SK-N-SH treated with all-trans-retinoic acid at 6 μM for 48 hours (cell line): ENCODE results near the gene ASB4.

Experiments
- ATAC-seq: fragments of 200-7000 bp; cut with Tn5 transposase; 3 replicates; pipeline ENCODE4 v1.9.1; 2020; ENCODE audit warnings: mild to moderate bottlenecking, moderate library complexity
- BACH2 ChIP-seq: fragments of 250-450 bp; sonication (Bioruptor Pico); IDR thresholded peaks from 2 replicates; pipeline ENCODE4 v1.9.0; 2021; ENCODE audit warnings: mild to moderate bottlenecking, borderline replicate concordance
- CSDC2 ChIP-seq: fragments of 250-450 bp; sonication (Bioruptor Pico); IDR thresholded peaks from 2 replicates; pipeline ENCODE4 v1.5.0; 2020; ENCODE audit warnings: mild to moderate bottlenecking, moderate library complexity
- ESRRG ChIP-seq: fragments of 250-450 bp; sonication (Bioruptor Pico); IDR thresholded peaks from 2 replicates; pipeline ENCODE4 v1.6.1; 2021; ENCODE audit warnings: mild to moderate bottlenecking
- GLIS3 ChIP-seq: fragments of 250-450 bp; sonication (Bioruptor Pico); IDR thresholded peaks from 2 replicates; pipeline ENCODE4 v1.5.0; 2020; ENCODE audit warnings: mild to moderate bottlenecking, moderate library complexity
- ISL1 ChIP-seq: fragments of 250-450 bp; sonication (Bioruptor Pico); IDR thresholded peaks from 2 replicates; pipeline ENCODE4 v2.1.2; 2022; ENCODE audit warnings: mild to moderate bottlenecking, moderate library complexity
- OSR1 ChIP-seq: fragments of 250-450 bp; sonication (Bioruptor Pico); IDR thresholded peaks from 2 replicates; pipeline ENCODE4 v1.8.0; 2022; ENCODE audit warnings: moderate library complexity, mild to moderate bottlenecking, inconsistent platforms
- PPARA ChIP-seq: fragments of 250-450 bp; sonication (Bioruptor Pico); IDR thresholded peaks from 2 replicates; pipeline ENCODE4 v1.5.0; 2020; ENCODE audit warnings: mild to moderate bottlenecking, borderline replicate concordance
- RARB ChIP-seq: fragments of 250-450 bp; sonication (Bioruptor Pico); IDR thresholded peaks from 2 replicates; pipeline ENCODE4 v1.8.0; 2021; ENCODE audit warnings: mild to moderate bottlenecking, moderate library complexity
- SNAI2 ChIP-seq: fragments of 250-450 bp; sonication (Bioruptor Pico); IDR thresholded peaks from 2 replicates; pipeline ENCODE4 v1.5.0; 2020; ENCODE audit warnings: mild to moderate bottlenecking, moderate library complexity
- TCF4 ChIP-seq: fragments of 250-450 bp; sonication (Bioruptor Pico); IDR thresholded peaks from 2 replicates; pipeline ENCODE4 v1.8.0; 2021; ENCODE audit warnings: mild to moderate bottlenecking, moderate library complexity, borderline replicate concordance
- TOX ChIP-seq: fragments of 250-450 bp; sonication (Bioruptor Pico); IDR thresholded peaks from 2 replicates; pipeline ENCODE4 v1.8.0; 2021; ENCODE audit warnings: mild to moderate bottlenecking, moderate library complexity, borderline replicate concordance
- ZC3H10 ChIP-seq: fragments of 250-450 bp; sonication (Bioruptor Pico); IDR thresholded peaks from 2 replicates; pipeline ENCODE4 v1.5.1; 2021; ENCODE audit warnings: mild to moderate bottlenecking, moderate library complexity
- ZFP3 ChIP-seq: fragments of 250-450 bp; sonication (Bioruptor Pico); IDR thresholded peaks from 2 replicates; pipeline ENCODE4 v1.5.0; 2020; ENCODE audit warnings: mild to moderate bottlenecking, moderate library complexity
- ZFP30 ChIP-seq: fragments of 450-650 bp; formaldehyde crosslinking; IDR thresholded peaks from 2 replicates; pipeline ENCODE4 v1.5.0; 2022; ENCODE audit warnings: mild to moderate bottlenecking, moderate library complexity
- ZNF565 ChIP-seq: fragments of 450-650 bp; formaldehyde crosslinking; conservative IDR thresholded peaks from 2 replicates; pipeline ENCODE4 v1.5.0; 2020; ENCODE audit warnings: low read depth, mild to moderate bottlenecking, moderate library complexity
- ZNF70 ChIP-seq: fragments of 450-650 bp; formaldehyde crosslinking; IDR thresholded peaks from 2 replicates; pipeline ENCODE4 v1.5.0; 2020; ENCODE audit warnings: mild to moderate bottlenecking, moderate library complexity
- ZNF8 ChIP-seq: fragments of 450-650 bp; formaldehyde crosslinking; IDR thresholded peaks from 2 replicates; pipeline ENCODE4 v1.5.0; 2020; ENCODE audit warnings: mild to moderate bottlenecking, moderate library complexity
- TF ChIP-seq, protein P1 (sequence below): fragments of 250-450 bp; sonication (Bioruptor Pico); IDR thresholded peaks from 2 replicates; pipeline ENCODE4 v1.8.0; 2020; ENCODE audit warnings: mild to moderate bottlenecking, moderate library complexity, borderline replicate concordance
- TF ChIP-seq, protein P2 (sequence below): fragments of 250-450 bp; sonication (Bioruptor Pico); IDR thresholded peaks from 2 replicates; pipeline ENCODE4 v1.5.1; 2020; ENCODE audit warnings: low read depth, mild to moderate bottlenecking, moderate library complexity
- TF ChIP-seq, protein P3 (sequence below): fragments of 250-450 bp; sonication (Bioruptor Pico); IDR thresholded peaks from 2 replicates; pipeline ENCODE4 v1.5.1; 2021; ENCODE audit warnings: mild to moderate bottlenecking, moderate library complexity
- TF ChIP-seq, protein P4 (sequence below): fragments of 250-450 bp; sonication (Bioruptor Pico); IDR thresholded peaks from 2 replicates; pipeline ENCODE4 v1.8.0; 2021; ENCODE audit warnings: low read depth, mild to moderate bottlenecking, moderate library complexity, borderline replicate concordance

The ASB4 gene

DNA sequence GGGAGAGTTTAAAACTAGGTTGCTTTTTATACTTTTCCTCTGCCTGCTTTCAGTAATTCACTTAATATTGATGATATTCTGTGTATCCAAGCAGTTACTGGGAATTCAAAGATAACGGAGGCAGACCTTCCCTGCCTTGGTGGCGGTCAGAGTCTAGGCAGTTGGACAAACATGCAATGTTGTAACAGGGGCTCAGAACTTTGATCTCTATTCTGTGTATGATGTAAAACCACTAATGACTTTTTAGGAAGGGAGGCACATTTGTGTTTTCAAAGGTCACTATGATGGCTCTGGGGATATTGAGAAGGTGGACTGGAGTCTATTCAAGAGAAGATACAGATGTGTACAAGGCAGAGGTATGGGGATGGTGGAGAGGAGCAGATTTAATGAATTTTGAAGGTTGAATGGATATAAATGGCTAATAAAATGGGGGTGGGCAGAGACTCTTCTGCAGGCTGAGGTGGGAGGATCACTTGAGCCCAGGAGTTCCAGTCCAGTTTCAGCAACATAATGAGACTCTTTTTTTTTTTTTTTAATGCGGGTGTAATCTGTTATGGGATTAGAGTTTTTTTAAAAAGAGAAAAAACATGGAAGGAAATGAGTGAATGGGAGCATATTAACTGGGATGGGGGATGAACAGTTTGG lies 45.2 kb upstream of the ASB4 start (continued):
- no peak for TF ChIP-seq ZNF565 (CRISPR knock-in tag)
- TF ChIP-seq ZFP3 (CRISPR knock-in tag), result no peak

DNA sequence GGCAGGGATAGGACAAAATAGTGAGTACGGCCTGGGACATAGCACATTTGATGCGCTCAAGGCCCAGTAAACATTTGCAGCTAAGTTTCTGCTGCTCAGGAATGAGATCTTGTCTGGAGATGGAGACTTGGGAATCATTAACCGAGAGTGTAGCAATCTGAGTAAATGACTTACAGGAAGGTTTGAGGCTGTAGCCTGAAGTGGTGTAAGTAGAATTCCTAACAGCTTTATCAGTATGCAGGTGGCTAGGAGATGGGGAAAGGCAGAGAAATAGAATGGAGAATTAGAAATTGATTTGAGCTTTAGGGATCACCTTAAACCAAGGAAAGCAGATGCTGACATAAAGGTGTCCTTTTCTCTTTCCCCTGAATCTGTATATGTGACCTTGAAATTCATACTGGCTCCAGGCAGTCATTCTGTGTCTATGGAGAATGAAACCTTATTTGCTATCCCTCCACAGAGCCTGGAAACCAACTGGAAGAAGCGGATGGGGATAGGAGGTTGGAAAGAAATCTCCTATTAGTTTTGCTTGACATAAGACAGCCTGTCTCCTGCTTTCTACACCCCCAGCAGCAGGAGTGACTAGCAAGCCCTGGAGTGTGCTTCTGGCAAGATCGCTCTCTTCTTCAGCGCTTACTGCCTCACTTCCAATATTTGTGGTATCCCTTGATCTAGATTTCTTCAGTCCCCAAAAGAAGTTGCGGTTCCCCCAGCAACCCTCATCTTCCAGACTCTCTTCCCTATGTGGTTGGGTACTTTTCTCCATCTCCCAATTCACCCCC lies 44.5 kb upstream of the ASB4 start:
- TF ChIP-seq, protein P1, sequence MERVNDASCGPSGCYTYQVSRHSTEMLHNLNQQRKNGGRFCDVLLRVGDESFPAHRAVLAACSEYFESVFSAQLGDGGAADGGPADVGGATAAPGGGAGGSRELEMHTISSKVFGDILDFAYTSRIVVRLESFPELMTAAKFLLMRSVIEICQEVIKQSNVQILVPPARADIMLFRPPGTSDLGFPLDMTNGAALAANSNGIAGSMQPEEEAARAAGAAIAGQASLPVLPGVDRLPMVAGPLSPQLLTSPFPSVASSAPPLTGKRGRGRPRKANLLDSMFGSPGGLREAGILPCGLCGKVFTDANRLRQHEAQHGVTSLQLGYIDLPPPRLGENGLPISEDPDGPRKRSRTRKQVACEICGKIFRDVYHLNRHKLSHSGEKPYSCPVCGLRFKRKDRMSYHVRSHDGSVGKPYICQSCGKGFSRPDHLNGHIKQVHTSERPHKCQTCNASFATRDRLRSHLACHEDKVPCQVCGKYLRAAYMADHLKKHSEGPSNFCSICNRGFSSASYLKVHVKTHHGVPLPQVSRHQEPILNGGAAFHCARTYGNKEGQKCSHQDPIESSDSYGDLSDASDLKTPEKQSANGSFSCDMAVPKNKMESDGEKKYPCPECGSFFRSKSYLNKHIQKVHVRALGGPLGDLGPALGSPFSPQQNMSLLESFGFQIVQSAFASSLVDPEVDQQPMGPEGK (CRISPR knock-in tag), result no peak
- TF ChIP-seq CSDC2 (CRISPR knock-in tag), result no peak
- no peak for TF ChIP-seq ESRRG (CRISPR knock-in tag)
- TF ChIP-seq OSR1 (CRISPR knock-in tag), result no peak
- no peak for TF ChIP-seq BACH2 (CRISPR knock-in tag)
- no peak for TF ChIP-seq TOX (CRISPR knock-in tag)
- no peak for TF ChIP-seq ZFP3 (CRISPR knock-in tag)
- TF ChIP-seq, protein P2, sequence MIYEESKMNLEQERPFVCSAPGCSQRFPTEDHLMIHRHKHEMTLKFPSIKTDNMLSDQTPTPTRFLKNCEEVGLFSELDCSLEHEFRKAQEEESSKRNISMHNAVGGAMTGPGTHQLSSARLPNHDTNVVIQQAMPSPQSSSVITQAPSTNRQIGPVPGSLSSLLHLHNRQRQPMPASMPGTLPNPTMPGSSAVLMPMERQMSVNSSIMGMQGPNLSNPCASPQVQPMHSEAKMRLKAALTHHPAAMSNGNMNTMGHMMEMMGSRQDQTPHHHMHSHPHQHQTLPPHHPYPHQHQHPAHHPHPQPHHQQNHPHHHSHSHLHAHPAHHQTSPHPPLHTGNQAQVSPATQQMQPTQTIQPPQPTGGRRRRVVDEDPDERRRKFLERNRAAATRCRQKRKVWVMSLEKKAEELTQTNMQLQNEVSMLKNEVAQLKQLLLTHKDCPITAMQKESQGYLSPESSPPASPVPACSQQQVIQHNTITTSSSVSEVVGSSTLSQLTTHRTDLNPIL (CRISPR knock-in tag), result no peak
- TF ChIP-seq RARB (CRISPR knock-in tag), result no peak
- TF ChIP-seq, protein P3, sequence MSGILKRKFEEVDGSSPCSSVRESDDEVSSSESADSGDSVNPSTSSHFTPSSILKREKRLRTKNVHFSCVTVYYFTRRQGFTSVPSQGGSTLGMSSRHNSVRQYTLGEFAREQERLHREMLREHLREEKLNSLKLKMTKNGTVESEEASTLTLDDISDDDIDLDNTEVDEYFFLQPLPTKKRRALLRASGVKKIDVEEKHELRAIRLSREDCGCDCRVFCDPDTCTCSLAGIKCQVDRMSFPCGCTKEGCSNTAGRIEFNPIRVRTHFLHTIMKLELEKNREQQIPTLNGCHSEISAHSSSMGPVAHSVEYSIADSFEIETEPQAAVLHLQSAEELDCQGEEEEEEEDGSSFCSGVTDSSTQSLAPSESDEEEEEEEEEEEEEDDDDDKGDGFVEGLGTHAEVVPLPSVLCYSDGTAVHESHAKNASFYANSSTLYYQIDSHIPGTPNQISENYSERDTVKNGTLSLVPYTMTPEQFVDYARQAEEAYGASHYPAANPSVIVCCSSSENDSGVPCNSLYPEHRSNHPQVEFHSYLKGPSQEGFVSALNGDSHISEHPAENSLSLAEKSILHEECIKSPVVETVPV, result no peak
- TF ChIP-seq GLIS3 (CRISPR knock-in tag), result no peak
- TF ChIP-seq ZNF70 (CRISPR knock-in tag), result no peak
- TF ChIP-seq SNAI2 (CRISPR knock-in tag), result no peak
- TF ChIP-seq TCF4 (CRISPR knock-in tag), result no peak
- no peak for TF ChIP-seq ZC3H10 (CRISPR knock-in tag)
- 0 out of 3 replicates have a peak, but pooled peaks have one; percentile 30 for ATAC-seq

DNA sequence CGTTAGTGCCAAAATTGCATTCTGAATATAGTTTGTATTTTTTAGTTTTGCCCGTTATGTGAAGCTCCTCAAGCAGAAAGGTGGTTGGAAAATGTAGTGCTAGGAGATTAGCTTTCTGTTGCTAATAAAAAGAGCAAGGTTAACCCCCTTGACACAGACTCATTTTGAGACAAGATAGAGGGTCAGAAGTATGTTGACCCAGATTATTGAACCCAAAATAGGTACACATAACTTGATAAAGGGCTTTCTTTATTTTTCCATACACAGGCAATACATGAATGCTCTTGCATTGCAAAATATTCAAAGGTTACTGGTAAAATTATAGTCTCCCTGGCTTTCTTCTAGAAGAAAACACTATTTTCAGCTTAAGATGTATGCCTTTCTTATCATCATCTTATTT lies 40.9 kb upstream of the ASB4 start:
- TF ChIP-seq ZC3H10 (CRISPR knock-in tag) (no peak), OSR1 (CRISPR knock-in tag) (no peak), PPARA (CRISPR knock-in tag) (no peak), TCF4 (CRISPR knock-in tag) (no peak)
- TF ChIP-seq, protein P1 (CRISPR knock-in tag), result no peak
- no peak for ATAC-seq

DNA sequence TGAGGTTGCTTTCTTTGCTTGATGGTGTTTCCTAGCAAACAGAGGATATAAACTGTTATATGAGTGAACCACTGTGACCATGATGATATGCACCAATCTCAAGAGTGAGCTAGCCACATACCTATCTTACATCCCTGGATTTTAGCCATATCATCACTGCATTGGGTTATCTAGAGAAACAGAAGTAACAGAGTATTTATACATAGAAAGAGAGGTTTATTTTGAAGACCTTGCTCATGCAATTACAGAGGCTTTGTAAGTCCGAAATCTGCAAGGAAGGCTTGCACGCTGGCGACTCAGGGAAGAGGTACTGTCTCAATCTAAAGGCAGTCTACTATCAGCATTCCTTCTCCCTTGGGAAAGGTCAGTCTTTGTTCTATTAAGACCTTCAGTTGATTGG lies 39.1 kb upstream of the ASB4 start:
- ATAC-seq, result no peak
- no peak for TF ChIP-seq ZC3H10 (CRISPR knock-in tag)
- TF ChIP-seq ZFP30 (CRISPR knock-in tag), result no peak
- no peak for TF ChIP-seq PPARA (CRISPR knock-in tag)
- no peak for TF ChIP-seq OSR1 (CRISPR knock-in tag)
- TF ChIP-seq, protein P3, result no peak
- no peak for TF ChIP-seq TOX (CRISPR knock-in tag)
- no peak for TF ChIP-seq ZNF8 (CRISPR knock-in tag)
- no peak for TF ChIP-seq ISL1 (CRISPR knock-in tag)
- TF ChIP-seq, protein P1 (CRISPR knock-in tag), result no peak
- no peak for TF ChIP-seq ZNF565 (CRISPR knock-in tag)
- TF ChIP-seq, protein P4, sequence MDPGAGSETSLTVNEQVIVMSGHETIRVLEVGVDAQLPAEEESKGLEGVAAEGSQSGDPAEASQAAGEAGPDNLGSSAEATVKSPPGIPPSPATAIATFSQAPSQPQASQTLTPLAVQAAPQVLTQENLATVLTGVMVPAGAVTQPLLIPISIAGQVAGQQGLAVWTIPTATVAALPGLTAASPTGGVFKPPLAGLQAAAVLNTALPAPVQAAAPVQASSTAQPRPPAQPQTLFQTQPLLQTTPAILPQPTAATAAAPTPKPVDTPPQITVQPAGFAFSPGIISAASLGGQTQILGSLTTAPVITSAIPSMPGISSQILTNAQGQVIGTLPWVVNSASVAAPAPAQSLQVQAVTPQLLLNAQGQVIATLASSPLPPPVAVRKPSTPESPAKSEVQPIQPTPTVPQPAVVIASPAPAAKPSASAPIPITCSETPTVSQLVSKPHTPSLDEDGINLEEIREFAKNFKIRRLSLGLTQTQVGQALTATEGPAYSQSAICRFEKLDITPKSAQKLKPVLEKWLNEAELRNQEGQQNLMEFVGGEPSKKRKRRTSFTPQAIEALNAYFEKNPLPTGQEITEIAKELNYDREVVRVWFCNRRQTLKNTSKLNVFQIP (CRISPR knock-in tag), result no peak
- no peak for TF ChIP-seq GLIS3 (CRISPR knock-in tag)
- no peak for TF ChIP-seq SNAI2 (CRISPR knock-in tag)
- no peak for TF ChIP-seq TCF4 (CRISPR knock-in tag)
- TF ChIP-seq ZFP3 (CRISPR knock-in tag), result no peak
